HG03097 (cell line): Measurements from ENCODE around the gene ZCCHC18.
"Not testable (repeated sequence)": the region's sequence is repeated elsewhere in the genome, so short reads cannot be mapped to it uniquely, and the experiment has no call there.

Source experiments
- ATAC-seq: cut with Tn5 transposase; IDR thresholded peaks from one replicate; pipeline ENCODE4 v1.9.1; 2021; ENCODE audit not compliant: unreplicated experiment, low FRiP score

The ZCCHC18 gene

GRCh38 chrX:104112326-104112951 lies at the start of gene ZCCHC18:
ZCCHC18 (plus strand) TSS chrX:104112523; CDS start chrX:104114112, 1,589 bp downstream.
- peak; percentile 62 for ATAC-seq

- not testable (repeated sequence) for ATAC-seq
Observed at GRCh38 chrX:104062636-104063035, 49.7 kb upstream of the ZCCHC18 start.

- ATAC-seq, result peak; percentile 96
Observed at GRCh38 chrX:104075778-104076445, 36.4 kb upstream of the ZCCHC18 start, which contains the start of gene TMSB15C. TMSB15C (minus strand) TSS chrX:104076236.

GRCh38 chrX:104077854-104078253 lies 34.5 kb upstream of the ZCCHC18 start:
- not testable (repeated sequence) for ATAC-seq

- no peak for ATAC-seq
Observed at GRCh38 chrX:104084063-104084462, 28.3 kb upstream of the ZCCHC18 start.

- no peak for ATAC-seq
Observed at GRCh38 chrX:104084534-104085277, 27.6 kb upstream of the ZCCHC18 start.

- ATAC-seq, result no peak
Observed at GRCh38 chrX:104085477-104085876, 26.8 kb upstream of the ZCCHC18 start.

- ATAC-seq, result no peak
Observed at GRCh38 chrX:104085919-104086318, 26.4 kb upstream of the ZCCHC18 start.

GRCh38 chrX:104098151-104098808 lies 14.0 kb upstream of the ZCCHC18 start:
- ATAC-seq, result no peak

GRCh38 chrX:104098919-104099318 lies 13.4 kb upstream of the ZCCHC18 start:
- ATAC-seq, result no peak

GRCh38 chrX:104104676-104105075 lies 7.6 kb upstream of the ZCCHC18 start:
- ATAC-seq, result no peak

GRCh38 chrX:104105330-104106262 lies 6.7 kb upstream of the ZCCHC18 start:
- ATAC-seq, result no peak

GRCh38 chrX:104108955-104109354 lies 3.4 kb upstream of the ZCCHC18 start:
- ATAC-seq, result no peak

GRCh38 chrX:104110491-104111240 lies 1.7 kb upstream of the ZCCHC18 start:
- peak; percentile 37 for ATAC-seq

GRCh38 chrX:104113222-104113965 lies 1.1 kb downstream of the ZCCHC18 start:
- ATAC-seq, result peak; percentile 44

GRCh38 chrX:104117759-104118158 lies 5.4 kb downstream of the ZCCHC18 start:
- no peak for ATAC-seq

- no peak for ATAC-seq
Observed at GRCh38 chrX:104118765-104119164, 6.4 kb downstream of the ZCCHC18 start.

GRCh38 chrX:104122829-104123228 lies 10.5 kb downstream of the ZCCHC18 start:
- ATAC-seq, result peak; percentile 70
